ENCODE measurements around the gene ABCG1. TPM values are rescaled to one million over a fixed set of nuclear protein-coding genes. Genes with fewer than 3 reads are reported as not detected.

ABCG1 gene
- total and polyA plus RNA-seq, 2 experiments from 2014 or later = 1.3 to 4.4 TPM

DNA sequence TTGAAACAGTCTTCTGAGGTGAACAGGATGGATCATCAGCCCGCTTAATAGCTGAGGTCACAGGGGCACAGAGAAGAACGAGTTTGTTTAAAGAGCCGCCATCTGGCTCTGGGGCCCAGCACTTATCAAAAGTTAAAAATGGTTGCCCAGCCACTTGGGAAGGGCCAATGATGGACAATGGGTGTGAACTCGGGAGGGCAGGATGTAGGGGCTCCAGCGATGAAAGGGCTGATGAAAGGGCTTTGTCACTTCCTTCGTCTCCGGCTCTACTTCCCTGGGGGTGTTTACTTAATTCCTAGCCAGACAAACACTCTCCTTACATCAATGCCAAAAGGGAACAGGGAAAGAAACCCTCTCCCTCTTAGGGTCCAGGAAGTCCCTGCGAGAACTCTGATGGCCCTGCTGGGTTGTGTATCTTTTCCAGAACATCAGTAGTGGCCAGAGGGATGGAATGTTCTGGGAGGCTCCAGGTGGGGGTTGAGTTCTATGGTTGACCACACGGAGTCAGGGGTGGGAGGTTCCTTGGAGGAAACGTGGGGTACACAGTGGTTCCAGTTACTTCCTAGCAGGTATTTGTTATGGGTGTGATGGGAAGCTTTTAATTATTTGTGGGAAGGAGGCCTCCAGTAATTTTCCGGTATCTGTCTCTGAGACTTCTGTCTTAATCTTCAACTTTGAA is 9.0 kb upstream of the ABCG1 start (continued):
- TF ChIP-seq ZNF114 (CRISPR knock-in tag; IDR thresholded peaks at IDR 0.05) = no peak
- no peak for TF ChIP-seq NANOG (IDR thresholded peaks at IDR 0.05; ENCODE audit: borderline replicate concordance)

DNA sequence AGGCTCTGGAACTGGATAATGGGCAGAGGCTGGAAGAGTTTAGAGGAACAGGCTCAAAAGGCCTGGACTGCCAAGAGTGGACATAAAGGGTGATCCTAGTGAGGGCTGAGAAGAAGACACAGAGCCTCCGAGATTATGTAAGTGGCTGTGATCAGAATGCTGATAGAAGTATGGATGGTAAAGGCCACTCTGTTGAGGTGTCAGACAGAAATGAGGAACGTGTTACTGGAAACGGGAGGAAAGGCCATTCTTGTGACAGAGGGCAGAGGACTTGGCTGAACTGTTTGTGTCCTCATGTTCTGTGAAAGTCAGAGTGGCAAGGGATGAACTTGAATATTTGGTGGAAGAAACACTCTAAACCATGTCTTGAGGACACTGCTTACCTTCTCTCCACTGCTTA is 6.7 kb upstream of the ABCG1 start:
- ATAC-seq (no peak), DNase-seq (ENCODE audit: low spot score) (no peak)
- no peaks in the 10 kb centered on the region for H3F3A ChIP-seq (replicated peaks; ENCODE audit: low read depth)
- peaks cover 5% of the 10 kb centered on the region; the same call in 1 of the 2 replicates for H3K9me2 ChIP-seq (ENCODE audit: insufficient read depth)
- Mint-ChIP-seq H3K36me3 (ENCODE audit: low read depth) (peaks cover 1% of the 10 kb centered on the region; the same call in 1 of the 3 replicates), H3K27me3 (ENCODE audit: insufficient read depth, low read depth, poor library complexity) (peaks cover 9% of the 10 kb centered on the region), H3K4me1 (peaks cover 14% of the 10 kb centered on the region), H3K27ac (no peak overlapping the region), H3K9me3 (peaks cover 30% of the 10 kb centered on the region), H3K4me3 (no peak overlapping the region)
- TF ChIP-seq, protein P1, sequence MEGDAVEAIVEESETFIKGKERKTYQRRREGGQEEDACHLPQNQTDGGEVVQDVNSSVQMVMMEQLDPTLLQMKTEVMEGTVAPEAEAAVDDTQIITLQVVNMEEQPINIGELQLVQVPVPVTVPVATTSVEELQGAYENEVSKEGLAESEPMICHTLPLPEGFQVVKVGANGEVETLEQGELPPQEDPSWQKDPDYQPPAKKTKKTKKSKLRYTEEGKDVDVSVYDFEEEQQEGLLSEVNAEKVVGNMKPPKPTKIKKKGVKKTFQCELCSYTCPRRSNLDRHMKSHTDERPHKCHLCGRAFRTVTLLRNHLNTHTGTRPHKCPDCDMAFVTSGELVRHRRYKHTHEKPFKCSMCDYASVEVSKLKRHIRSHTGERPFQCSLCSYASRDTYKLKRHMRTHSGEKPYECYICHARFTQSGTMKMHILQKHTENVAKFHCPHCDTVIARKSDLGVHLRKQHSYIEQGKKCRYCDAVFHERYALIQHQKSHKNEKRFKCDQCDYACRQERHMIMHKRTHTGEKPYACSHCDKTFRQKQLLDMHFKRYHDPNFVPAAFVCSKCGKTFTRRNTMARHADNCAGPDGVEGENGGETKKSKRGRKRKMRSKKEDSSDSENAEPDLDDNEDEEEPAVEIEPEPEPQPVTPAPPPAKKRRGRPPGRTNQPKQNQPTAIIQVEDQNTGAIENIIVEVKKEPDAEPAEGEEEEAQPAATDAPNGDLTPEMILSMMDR (conservative IDR thresholded peaks at IDR 0.05; ENCODE audit: low read depth in 2 of 2) = no peak
- TF ChIP-seq CREB1 (CRISPR knock-in tag; IDR thresholded peaks at IDR 0.05; ENCODE audit: low read depth) (no peak), ZNF114 (CRISPR knock-in tag; IDR thresholded peaks at IDR 0.05) (no peak), EZH2phosphoT487 (IDR thresholded peaks at IDR 0.05; ENCODE audit: unreplicated experiment) (no peak), STAT1 (IDR thresholded peaks at IDR 0.05; ENCODE audit: unreplicated experiment) (no peak), NANOG (IDR thresholded peaks at IDR 0.05; ENCODE audit: borderline replicate concordance) (no peak), EZH2 (IDR thresholded peaks at IDR 0.05; ENCODE audit: low read depth, unreplicated experiment) (no peak), JUNB (IDR thresholded peaks at IDR 0.05; ENCODE audit: unreplicated experiment) (no peak)
- TF ChIP-seq, protein P2, sequence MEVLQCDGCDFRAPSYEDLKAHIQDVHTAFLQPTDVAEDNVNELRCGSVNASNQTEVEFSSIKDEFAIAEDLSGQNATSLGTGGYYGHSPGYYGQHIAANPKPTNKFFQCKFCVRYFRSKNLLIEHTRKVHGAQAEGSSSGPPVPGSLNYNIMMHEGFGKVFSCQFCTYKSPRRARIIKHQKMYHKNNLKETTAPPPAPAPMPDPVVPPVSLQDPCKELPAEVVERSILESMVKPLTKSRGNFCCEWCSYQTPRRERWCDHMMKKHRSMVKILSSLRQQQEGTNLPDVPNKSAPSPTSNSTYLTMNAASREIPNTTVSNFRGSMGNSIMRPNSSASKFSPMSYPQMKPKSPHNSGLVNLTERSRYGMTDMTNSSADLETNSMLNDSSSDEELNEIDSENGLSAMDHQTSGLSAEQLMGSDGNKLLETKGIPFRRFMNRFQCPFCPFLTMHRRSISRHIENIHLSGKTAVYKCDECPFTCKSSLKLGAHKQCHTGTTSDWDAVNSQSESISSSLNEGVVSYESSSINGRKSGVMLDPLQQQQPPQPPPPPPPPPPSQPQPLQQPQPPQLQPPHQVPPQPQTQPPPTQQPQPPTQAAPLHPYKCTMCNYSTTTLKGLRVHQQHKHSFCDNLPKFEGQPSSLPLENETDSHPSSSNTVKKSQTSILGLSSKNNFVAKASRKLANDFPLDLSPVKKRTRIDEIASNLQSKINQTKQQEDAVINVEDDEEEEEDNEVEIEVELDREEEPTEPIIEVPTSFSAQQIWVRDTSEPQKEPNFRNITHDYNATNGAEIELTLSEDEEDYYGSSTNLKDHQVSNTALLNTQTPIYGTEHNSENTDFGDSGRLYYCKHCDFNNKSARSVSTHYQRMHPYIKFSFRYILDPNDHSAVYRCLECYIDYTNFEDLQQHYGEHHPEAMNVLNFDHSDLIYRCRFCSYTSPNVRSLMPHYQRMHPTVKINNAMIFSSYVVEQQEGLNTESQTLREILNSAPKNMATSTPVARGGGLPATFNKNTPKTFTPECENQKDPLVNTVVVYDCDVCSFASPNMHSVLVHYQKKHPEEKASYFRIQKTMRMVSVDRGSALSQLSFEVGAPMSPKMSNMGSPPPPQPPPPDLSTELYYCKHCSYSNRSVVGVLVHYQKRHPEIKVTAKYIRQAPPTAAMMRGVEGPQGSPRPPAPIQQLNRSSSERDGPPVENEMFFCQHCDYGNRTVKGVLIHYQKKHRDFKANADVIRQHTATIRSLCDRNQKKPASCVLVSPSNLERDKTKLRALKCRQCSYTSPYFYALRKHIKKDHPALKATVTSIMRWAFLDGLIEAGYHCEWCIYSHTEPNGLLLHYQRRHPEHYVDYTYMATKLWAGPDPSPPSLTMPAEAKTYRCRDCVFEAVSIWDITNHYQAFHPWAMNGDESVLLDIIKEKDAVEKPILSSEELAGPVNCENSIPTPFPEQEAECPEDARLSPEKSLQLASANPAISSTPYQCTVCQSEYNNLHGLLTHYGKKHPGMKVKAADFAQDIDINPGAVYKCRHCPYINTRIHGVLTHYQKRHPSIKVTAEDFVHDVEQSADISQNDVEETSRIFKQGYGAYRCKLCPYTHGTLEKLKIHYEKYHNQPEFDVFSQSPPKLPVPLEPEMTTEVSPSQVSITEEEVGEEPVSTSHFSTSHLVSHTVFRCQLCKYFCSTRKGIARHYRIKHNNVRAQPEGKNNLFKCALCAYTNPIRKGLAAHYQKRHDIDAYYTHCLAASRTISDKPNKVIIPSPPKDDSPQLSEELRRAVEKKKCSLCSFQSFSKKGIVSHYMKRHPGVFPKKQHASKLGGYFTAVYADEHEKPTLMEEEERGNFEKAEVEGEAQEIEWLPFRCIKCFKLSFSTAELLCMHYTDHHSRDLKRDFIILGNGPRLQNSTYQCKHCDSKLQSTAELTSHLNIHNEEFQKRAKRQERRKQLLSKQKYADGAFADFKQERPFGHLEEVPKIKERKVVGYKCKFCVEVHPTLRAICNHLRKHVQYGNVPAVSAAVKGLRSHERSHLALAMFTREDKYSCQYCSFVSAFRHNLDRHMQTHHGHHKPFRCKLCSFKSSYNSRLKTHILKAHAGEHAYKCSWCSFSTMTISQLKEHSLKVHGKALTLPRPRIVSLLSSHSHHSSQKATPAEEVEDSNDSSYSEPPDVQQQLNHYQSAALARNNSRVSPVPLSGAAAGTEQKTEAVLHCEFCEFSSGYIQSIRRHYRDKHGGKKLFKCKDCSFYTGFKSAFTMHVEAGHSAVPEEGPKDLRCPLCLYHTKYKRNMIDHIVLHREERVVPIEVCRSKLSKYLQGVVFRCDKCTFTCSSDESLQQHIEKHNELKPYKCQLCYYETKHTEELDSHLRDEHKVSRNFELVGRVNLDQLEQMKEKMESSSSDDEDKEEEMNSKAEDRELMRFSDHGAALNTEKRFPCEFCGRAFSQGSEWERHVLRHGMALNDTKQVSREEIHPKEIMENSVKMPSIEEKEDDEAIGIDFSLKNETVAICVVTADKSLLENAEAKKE (CRISPR knock-in tag; IDR thresholded peaks at IDR 0.05) = no peak
- TF ChIP-seq, protein P3, sequence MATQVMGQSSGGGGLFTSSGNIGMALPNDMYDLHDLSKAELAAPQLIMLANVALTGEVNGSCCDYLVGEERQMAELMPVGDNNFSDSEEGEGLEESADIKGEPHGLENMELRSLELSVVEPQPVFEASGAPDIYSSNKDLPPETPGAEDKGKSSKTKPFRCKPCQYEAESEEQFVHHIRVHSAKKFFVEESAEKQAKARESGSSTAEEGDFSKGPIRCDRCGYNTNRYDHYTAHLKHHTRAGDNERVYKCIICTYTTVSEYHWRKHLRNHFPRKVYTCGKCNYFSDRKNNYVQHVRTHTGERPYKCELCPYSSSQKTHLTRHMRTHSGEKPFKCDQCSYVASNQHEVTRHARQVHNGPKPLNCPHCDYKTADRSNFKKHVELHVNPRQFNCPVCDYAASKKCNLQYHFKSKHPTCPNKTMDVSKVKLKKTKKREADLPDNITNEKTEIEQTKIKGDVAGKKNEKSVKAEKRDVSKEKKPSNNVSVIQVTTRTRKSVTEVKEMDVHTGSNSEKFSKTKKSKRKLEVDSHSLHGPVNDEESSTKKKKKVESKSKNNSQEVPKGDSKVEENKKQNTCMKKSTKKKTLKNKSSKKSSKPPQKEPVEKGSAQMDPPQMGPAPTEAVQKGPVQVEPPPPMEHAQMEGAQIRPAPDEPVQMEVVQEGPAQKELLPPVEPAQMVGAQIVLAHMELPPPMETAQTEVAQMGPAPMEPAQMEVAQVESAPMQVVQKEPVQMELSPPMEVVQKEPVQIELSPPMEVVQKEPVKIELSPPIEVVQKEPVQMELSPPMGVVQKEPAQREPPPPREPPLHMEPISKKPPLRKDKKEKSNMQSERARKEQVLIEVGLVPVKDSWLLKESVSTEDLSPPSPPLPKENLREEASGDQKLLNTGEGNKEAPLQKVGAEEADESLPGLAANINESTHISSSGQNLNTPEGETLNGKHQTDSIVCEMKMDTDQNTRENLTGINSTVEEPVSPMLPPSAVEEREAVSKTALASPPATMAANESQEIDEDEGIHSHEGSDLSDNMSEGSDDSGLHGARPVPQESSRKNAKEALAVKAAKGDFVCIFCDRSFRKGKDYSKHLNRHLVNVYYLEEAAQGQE (IDR thresholded peaks at IDR 0.05; ENCODE audit: unreplicated experiment) = no peak
- no peaks in the 10 kb centered on the region for H4K20me1 ChIP-seq (replicated peaks; ENCODE audit: insufficient read depth)
- H3K4me2 ChIP-seq = no peak overlapping the region
- no peaks in the 10 kb centered on the region for H3K4me1 ChIP-seq (ENCODE audit: insufficient read depth)
- H3K4me3 ChIP-seq = no peak overlapping the region
- no peak overlapping the region for H2AFZ ChIP-seq
- H3K36me3 ChIP-seq (ENCODE audit: insufficient read depth) = no peaks in the 10 kb centered on the region
- peaks cover under 1% of the 10 kb centered on the region; the same call in 1 of the 2 replicates for H3K27me3 ChIP-seq (ENCODE audit: insufficient read depth)
- no peaks in the 10 kb centered on the region for H3K79me2 ChIP-seq (replicated peaks; ENCODE audit: insufficient read depth)
- H3K27ac ChIP-seq (ENCODE audit: low read depth) = no peak overlapping the region

Data from GM23338 (cell line).